ENCODE measurements around the gene DDI2.

- TF ChIP-seq CTCF (IDR thresholded peaks at IDR 0.05) (no peak), EZH2 (IDR thresholded peaks at IDR 0.05) (no peak)
Measured at GRCh38 chr1:15707239-15707925, 90.1 kb downstream of the DDI2 start.
